MCF 10A (cell line): ENCODE results near the gene IQCC. TPM values are rescaled to one million over a fixed set of nuclear protein-coding genes. Genes with fewer than 3 reads are reported as not detected.

Experiments used
- BruUV-seq: library from RNA; stranded (reverse); fragments of 400-500 nt; replicated peaks from 2 replicates; lab custom pipeline; 2021; lab: Mats Ljungman, UMichigan
- CTCF ChIA-PET: fragments of 300-600 bp; sonication (Branson Sonifier 250); formaldehyde crosslinking; extraction: SDS; loops from one replicate; lab custom pipeline; 2021; ENCODE audit warnings: antibody characterized with exemption, inconsistent platforms; lab: Yijun Ruan, JAX
- POLR2A ChIA-PET: fragments of 300-600, 350-650 bp; sonication (Branson Sonifier 250); formaldehyde crosslinking; extraction: SDS; loops from one replicate; lab custom pipeline; 2020; ENCODE audit warnings: antibody characterized with exemption, inconsistent platforms; lab: Yijun Ruan, JAX
- DNase-seq: peaks from one replicate; pipeline ENCODE4 v3.0.0-alpha.2; 2018; ENCODE audit not compliant: unreplicated experiment
- H3K27ac Mint-ChIP-seq: one replicate; pipeline ENCODE4 v1.8.0; 2022; ENCODE audit warnings: mild to moderate bottlenecking, low read depth, mixed read lengths; ENCODE audit not compliant: unreplicated experiment
- H3K27me3 Mint-ChIP-seq: one replicate; pipeline ENCODE4 v1.8.0; 2022; ENCODE audit warnings: mixed read lengths; ENCODE audit not compliant: insufficient read depth, unreplicated experiment
- H3K36me3 Mint-ChIP-seq: one replicate; pipeline ENCODE4 v1.8.0; 2022; ENCODE audit warnings: mild to moderate bottlenecking, moderate library complexity, mixed read lengths; ENCODE audit not compliant: insufficient read depth, unreplicated experiment
- H3K4me1 Mint-ChIP-seq: one replicate; pipeline ENCODE4 v1.8.0; 2022; ENCODE audit warnings: mixed read lengths; ENCODE audit not compliant: insufficient read depth, unreplicated experiment
- H3K4me3 Mint-ChIP-seq: one replicate; pipeline ENCODE4 v1.8.0; 2022; ENCODE audit warnings: mild to moderate bottlenecking, moderate library complexity, mixed read lengths; ENCODE audit not compliant: unreplicated experiment
- H3K9me3 Mint-ChIP-seq: one replicate; pipeline ENCODE4 v1.8.0; 2022; ENCODE audit warnings: mixed read lengths; ENCODE audit not compliant: unreplicated experiment
- intact Hi-C: fragments of 100-400 bp; cut with micrococcal nuclease; formaldehyde crosslinking; loops from 2 replicates; pipeline ENCODE4 v1.14.1; 2022
- total RNA-seq: library from RNA; stranded (reverse); gene quantifications from 2 replicates; pipeline ENCODE4 v1.2.3, GENCODE V29; 2022
- TF ChIP-seq, protein P1 (sequence below): fragments of 200-600 bp; IDR thresholded peaks from one replicate; pipeline ENCODE4 v1.8.0; 2022; ENCODE audit warnings: antibody characterized with exemption, mild to moderate bottlenecking; ENCODE audit not compliant: unreplicated experiment

IQCC gene
- total RNA-seq, 1 experiment from 2014 or later: 1.9 TPM

DNA sequence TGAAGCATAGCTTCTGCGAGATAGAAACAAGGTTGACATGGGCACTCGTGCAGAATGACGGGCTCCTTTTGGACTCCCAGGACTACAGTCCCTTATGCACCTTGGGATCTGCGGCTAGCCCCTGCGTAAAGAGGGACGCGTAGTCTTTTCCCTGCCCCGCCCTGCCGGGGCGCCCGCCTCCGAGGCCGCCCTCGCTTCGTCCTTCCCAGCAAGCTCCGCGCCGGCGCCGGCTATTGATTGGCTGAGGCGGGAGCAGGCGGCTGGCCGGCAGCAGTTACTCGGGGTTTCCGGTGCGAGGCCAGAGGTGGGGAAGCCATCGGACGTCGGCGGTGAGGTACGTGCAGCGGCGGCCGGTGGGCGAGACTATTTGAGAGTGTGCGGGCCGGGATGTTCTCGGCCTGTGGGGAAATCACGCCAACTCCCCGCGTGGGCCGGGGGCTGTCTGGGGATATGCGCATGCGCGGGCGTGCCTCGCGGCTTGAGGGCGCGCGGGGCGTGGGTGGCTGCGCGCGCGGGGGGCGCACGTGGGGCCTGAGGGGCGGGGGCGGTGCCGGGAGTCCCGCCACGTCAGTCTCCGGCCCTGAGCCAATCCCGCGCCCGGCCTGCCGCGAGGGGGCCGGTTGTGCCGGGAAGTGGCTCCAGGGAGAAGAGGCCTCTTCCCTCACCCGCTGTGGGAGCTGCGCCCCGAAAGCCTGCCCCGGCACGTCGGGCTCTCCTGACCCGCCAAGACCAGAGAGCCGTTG is 25.9 kb upstream of the IQCC start, which contains the start of gene TXLNA:
Gene TXLNA (plus strand): TSS at position 233 of the 743 bp plus-strand sequence. CDS start 671 bp downstream, outside the sequence.
- CTCF ChIA-PET: interaction anchor here (0.5 to 1.1 kb wide), 4 partner anchors 10 to 217 kb away, joined by 3 read pairs; no protein-coding TSS in a partner anchor
- POLR2A ChIA-PET: interaction anchor here (0.5 to 3.6 kb wide), 42 partner anchors 10 to 613 kb away, joined by 3 to 44 read pairs (median 4); partner anchors contain the start of genes IQCC, KHDRBS1, KPNA6 and RBBP4
- no peaks in the 10 kb centered on the region for H3K27me3 Mint-ChIP-seq
- DNase-seq: peak; percentile 92
- intact Hi-C loops: loop anchor here (2.0 kb wide), 2 partner anchors 47 to 71 kb away; partner anchors contain the start of gene KPNA6
- peak within 1 kb of the TSS; percentile 98 for H3K27ac Mint-ChIP-seq
- TF ChIP-seq, protein P1, sequence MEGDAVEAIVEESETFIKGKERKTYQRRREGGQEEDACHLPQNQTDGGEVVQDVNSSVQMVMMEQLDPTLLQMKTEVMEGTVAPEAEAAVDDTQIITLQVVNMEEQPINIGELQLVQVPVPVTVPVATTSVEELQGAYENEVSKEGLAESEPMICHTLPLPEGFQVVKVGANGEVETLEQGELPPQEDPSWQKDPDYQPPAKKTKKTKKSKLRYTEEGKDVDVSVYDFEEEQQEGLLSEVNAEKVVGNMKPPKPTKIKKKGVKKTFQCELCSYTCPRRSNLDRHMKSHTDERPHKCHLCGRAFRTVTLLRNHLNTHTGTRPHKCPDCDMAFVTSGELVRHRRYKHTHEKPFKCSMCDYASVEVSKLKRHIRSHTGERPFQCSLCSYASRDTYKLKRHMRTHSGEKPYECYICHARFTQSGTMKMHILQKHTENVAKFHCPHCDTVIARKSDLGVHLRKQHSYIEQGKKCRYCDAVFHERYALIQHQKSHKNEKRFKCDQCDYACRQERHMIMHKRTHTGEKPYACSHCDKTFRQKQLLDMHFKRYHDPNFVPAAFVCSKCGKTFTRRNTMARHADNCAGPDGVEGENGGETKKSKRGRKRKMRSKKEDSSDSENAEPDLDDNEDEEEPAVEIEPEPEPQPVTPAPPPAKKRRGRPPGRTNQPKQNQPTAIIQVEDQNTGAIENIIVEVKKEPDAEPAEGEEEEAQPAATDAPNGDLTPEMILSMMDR: no peak
- H3K9me3 Mint-ChIP-seq: no peaks in the 10 kb centered on the region
- peaks cover 66% of the 10 kb centered on the region for H3K36me3 Mint-ChIP-seq
- H3K4me3 Mint-ChIP-seq: peak within 1 kb of the TSS; percentile 97
- no TSS peak for BruUV-seq
- peaks cover 15% of the 10 kb centered on the region for H3K4me1 Mint-ChIP-seq

DNA sequence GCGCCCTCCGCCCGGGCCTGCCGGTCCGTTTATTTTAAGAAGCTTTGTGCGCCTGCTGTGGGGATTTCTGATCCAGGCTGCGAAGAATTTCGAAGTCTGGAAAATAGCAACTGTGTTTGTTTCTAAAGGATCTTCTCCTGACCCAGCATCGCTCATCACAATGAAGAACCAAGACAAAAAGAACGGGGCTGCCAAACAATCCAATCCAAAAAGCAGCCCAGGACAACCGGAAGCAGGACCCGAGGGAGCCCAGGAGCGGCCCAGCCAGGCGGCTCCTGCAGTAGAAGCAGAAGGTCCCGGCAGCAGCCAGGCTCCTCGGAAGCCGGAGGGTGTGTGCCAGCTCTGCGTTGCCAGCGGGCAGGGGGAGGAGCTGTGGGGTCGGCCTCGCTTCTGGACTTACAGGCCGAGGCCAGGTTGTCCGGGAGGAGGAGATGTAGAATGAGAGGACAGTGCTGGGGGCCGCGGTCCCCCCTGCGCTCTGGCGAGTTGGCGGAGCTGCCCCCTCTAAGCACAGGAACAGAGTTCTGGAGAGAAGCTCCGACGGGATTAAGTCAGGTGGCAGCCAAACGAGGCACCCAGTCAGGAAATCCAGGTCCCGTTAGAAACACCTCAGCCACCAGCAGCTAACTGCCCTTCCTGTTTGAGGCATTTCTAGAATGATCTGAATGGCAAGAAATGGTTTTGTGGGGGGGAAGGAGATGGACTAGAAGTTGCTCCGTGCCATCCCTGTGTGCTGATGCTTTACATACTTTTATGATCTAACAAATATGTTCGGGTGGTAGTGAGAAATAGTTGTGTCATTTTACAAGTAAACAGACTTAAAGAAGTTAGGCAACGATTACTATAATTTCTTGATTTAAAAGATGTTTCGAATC is 25.0 kb upstream of the IQCC start:
- TSS peak; percentile 40 for BruUV-seq
- intact Hi-C loops: loop anchor here (2.0 kb wide), 1 partner anchor 48 kb away; no protein-coding TSS in a partner anchor
- TF ChIP-seq, protein P1: no peak
- Mint-ChIP-seq H3K27ac (peak overlapping the region; percentile 98), H3K36me3 (peaks cover 65% of the 10 kb centered on the region), H3K27me3 (no peaks in the 10 kb centered on the region), H3K4me3 (peak overlapping the region; percentile 97), H3K4me1 (peaks cover 20% of the 10 kb centered on the region), H3K9me3 (no peaks in the 10 kb centered on the region)
- ChIA-PET CTCF (interaction anchor here (0.6 to 1.1 kb wide), 3 partner anchors 35 to 57 kb away, joined by 3 to 4 read pairs (median 3); no protein-coding TSS in a partner anchor), POLR2A (interaction anchor here (0.6 to 3.6 kb wide), 32 partner anchors 9 to 483 kb away, joined by 3 to 44 read pairs (median 4); partner anchors contain the start of genes BSDC1, CCDC28B, HDAC1 and IQCC)
- peak; percentile 43 for DNase-seq

- CTCF ChIA-PET: interaction anchor here (0.6 to 1.1 kb wide), 4 partner anchors 34 to 69 kb away, joined by 3 to 4 read pairs (median 3); no protein-coding TSS in a partner anchor
- peaks cover 59% of the 10 kb centered on the region for H3K36me3 Mint-ChIP-seq
- H3K4me1 Mint-ChIP-seq: peaks cover 24% of the 10 kb centered on the region
- TF ChIP-seq, protein P1: no peak
- peak overlapping the region; percentile 98 for H3K27ac Mint-ChIP-seq
- peak overlapping the region; percentile 97 for H3K4me3 Mint-ChIP-seq
- intact Hi-C loops: loop anchor here (2.0 kb wide), 1 partner anchor 48 kb away; no protein-coding TSS in a partner anchor
- POLR2A ChIA-PET: interaction anchor here (0.6 to 3.6 kb wide), 12 partner anchors 9 to 484 kb away, joined by 3 to 44 read pairs (median 8); partner anchors contain the start of genes BSDC1, CCDC28B, IQCC and KPNA6
- no TSS peak for BruUV-seq
- H3K27me3 Mint-ChIP-seq: no peaks in the 10 kb centered on the region
- no peak for DNase-seq
- no peaks in the 10 kb centered on the region for H3K9me3 Mint-ChIP-seq
Measured at GRCh38 chr1:32181065-32181464, 24.4 kb upstream of the IQCC start.
